WERI-Rb-1 (cell line): ENCODE data around the gene GFPT1.

Source experiments
- DNase-seq: peaks from one replicate; pipeline ENCODE4 v3.0.0-alpha.2; 2020
- H3K27ac ChIP-seq: fragments of 250-450 bp; sonication (Bioruptor Pico); 2 replicates; pipeline ENCODE4 v1.5.1; 2020; ENCODE audit warnings: mild to moderate bottlenecking, moderate library complexity
- H3K27me3 ChIP-seq: fragments of 250-450 bp; sonication (Bioruptor Pico); 2 replicates; pipeline ENCODE4 v1.5.1; 2021; ENCODE audit warnings: mild to moderate bottlenecking, low read depth, moderate library complexity; ENCODE audit not compliant: insufficient read depth, severe bottlenecking
- H3K36me3 ChIP-seq: fragments of 250-450 bp; sonication (Bioruptor Pico); 2 replicates; pipeline ENCODE4 v1.5.1; 2020; ENCODE audit warnings: mild to moderate bottlenecking, moderate library complexity
- H3K4me3 ChIP-seq: 2 replicates; pipeline ENCODE4 v1.5.1; 2011; ENCODE audit warnings: low read depth, mild to moderate bottlenecking, control low read depth, low read length
- H3K9me3 ChIP-seq: fragments of 250-450 bp; sonication (Bioruptor Pico); 2 replicates; pipeline ENCODE4 v1.5.1; 2021; ENCODE audit warnings: mild to moderate bottlenecking, moderate library complexity; ENCODE audit not compliant: severe bottlenecking
- TF ChIP-seq, protein P1 (sequence below): IDR thresholded peaks from 2 replicates; pipeline ENCODE4 v1.5.1; 2011; ENCODE audit warnings: low read depth, mild to moderate bottlenecking, control low read depth, inconsistent platforms, low read length

GFPT1 gene

DNA sequence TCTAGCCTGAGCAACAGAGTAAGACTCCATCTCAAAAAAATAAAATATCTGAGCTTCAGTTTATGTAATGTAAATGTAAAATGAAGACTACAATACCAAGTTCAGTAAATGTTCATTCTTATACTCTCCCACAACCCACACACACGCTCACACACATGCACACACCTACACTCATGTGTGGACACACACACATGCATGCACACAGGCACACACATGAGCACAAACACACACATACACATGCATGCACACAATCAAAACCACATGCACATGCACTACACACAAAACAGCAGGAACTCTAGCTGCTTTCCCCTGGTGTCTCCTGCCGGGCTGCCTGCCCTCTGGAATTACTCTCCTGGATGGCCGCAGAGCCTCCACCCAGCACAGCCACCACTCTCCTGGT, 90.6 kb downstream of the GFPT1 start:
- Histone ChIP-seq H3K27ac (no peak overlapping the region), H3K36me3 (no peaks in the 10 kb centered on the region), H3K4me3 (no peak overlapping the region), H3K9me3 (no peaks in the 10 kb centered on the region), H3K27me3 (no peaks in the 10 kb centered on the region)
- TF ChIP-seq, protein P1, sequence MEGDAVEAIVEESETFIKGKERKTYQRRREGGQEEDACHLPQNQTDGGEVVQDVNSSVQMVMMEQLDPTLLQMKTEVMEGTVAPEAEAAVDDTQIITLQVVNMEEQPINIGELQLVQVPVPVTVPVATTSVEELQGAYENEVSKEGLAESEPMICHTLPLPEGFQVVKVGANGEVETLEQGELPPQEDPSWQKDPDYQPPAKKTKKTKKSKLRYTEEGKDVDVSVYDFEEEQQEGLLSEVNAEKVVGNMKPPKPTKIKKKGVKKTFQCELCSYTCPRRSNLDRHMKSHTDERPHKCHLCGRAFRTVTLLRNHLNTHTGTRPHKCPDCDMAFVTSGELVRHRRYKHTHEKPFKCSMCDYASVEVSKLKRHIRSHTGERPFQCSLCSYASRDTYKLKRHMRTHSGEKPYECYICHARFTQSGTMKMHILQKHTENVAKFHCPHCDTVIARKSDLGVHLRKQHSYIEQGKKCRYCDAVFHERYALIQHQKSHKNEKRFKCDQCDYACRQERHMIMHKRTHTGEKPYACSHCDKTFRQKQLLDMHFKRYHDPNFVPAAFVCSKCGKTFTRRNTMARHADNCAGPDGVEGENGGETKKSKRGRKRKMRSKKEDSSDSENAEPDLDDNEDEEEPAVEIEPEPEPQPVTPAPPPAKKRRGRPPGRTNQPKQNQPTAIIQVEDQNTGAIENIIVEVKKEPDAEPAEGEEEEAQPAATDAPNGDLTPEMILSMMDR = no peak
- no peak for DNase-seq

DNA sequence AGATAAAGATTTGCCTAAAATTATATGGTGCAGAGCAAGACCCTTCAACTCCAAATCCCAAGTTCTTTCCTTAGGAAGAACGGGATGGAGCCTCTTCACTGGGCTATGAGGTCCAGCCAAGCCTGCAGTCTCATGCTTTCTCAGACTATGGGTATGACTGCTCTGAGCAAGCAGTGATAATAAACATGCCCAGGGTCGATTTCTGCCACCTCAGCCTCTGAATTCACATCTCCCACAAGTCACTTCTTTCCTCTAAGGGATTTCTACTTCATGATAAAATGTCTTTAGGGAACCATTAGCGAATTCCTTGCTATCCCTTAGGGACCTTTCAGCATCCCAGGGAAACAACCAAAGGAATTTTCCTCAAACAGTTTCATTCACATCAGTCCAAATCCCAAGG, 94.8 kb downstream of the GFPT1 start:
- no peak for DNase-seq
- TF ChIP-seq, protein P1 = no peak
- Histone ChIP-seq H3K36me3 (no peaks in the 10 kb centered on the region), H3K27me3 (no peaks in the 10 kb centered on the region), H3K9me3 (no peaks in the 10 kb centered on the region), H3K27ac (no peak overlapping the region), H3K4me3 (no peak overlapping the region)

DNA sequence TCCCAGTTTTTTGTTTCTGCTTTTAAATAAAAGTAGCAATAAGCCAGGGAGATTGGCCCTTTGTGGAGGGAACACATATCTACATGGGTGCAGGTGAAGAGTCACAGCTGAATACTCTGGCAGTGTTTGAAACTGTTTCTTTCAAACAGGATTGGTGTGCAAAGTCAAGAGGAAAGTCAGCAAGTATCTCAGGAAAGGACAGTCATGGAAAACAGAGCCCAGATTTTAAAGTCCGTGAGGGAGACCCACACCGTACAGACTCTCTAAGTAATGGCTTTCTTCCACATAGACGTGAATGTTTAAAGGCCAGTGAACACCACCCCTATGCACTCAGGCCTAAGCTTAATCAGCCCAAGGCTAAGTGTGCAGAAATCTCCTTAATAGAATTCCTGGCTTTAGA, 95.3 kb downstream of the GFPT1 start:
- DNase-seq = no peak
- Histone ChIP-seq H3K9me3 (no peaks in the 10 kb centered on the region), H3K27me3 (no peaks in the 10 kb centered on the region), H3K4me3 (no peak overlapping the region), H3K27ac (no peak overlapping the region), H3K36me3 (no peaks in the 10 kb centered on the region)
- TF ChIP-seq, protein P1 = no peak

DNA sequence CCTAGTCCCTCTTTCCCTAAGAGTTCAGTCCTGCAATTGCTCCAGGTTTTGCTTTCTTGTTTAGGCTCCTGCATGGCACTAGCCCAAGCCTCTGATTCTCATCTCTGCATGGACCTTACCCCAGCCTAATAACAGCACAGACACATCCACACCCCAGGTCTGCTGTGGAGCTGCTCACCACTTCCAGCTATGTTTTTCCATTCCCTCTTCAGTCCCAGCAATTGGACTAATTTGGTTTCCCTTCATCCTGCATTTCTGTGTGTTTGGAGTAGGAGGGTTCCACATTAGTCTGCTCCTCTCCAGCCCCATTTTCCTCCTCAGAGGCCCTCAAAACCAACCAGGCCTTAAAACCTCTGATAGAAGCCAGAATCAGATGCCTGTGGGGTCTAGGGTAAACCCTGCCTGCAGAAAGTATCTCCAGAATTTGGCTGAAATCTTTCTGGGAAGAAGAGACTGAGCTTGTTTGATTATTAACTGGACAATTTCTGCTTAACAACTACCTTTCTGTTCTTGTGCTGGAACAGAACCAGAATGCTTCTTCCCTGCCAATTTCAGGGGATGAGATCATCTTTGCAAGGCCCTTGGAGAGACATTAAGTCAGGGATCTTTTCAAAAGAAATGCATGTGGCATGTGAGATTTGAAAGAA, 95.9 kb downstream of the GFPT1 start:
- H3K9me3 ChIP-seq = no peaks in the 10 kb centered on the region
- no peaks in the 10 kb centered on the region for H3K36me3 ChIP-seq
- DNase-seq = no peak
- no peak overlapping the region for H3K27ac ChIP-seq
- H3K4me3 ChIP-seq = no peak overlapping the region
- TF ChIP-seq, protein P1 = no peak
- no peaks in the 10 kb centered on the region for H3K27me3 ChIP-seq

DNA sequence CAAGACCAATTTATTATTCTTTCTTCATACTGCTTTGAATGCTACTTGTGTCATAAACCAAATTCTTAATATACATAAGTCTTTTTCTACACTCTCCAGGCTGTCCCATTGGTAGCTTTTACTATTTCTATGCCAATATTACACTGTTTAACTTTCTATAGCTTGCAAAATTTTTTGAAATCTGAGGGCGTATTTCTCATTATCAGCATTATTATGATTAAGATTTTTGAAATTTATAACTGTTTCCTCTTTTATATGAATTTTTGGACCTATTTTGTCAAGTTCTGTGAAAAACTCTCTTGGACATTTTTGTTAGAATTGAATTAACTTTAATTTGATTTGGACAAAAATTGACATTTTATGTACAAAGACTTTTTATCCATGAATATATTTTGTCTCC, 98.6 kb downstream of the GFPT1 start:
- no peak for DNase-seq
- Histone ChIP-seq H3K27ac (no peak overlapping the region), H3K4me3 (no peak overlapping the region), H3K27me3 (no peaks in the 10 kb centered on the region), H3K36me3 (no peaks in the 10 kb centered on the region), H3K9me3 (no peaks in the 10 kb centered on the region)
- TF ChIP-seq, protein P1 = no peak

DNA sequence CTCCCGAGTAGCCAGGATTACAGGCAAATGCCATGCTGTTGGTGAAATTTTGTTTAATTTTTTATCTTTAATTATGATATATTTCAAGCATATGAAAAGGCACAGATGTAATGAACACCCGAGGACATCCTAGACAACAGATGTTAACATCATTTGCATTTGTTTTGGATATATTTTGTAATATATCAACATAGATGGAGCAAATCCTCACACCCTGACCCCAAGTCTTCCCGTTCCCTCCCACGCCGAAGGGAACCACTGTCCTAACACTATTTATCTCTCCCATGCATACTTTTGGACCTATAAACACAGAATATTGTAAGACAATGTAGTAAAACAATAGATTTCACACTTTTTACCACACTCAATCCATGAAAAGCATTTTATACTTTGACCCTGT, 99.5 kb downstream of the GFPT1 start:
- no peak for DNase-seq
- no peak overlapping the region for H3K27ac ChIP-seq
- no peaks in the 10 kb centered on the region for H3K9me3 ChIP-seq
- H3K36me3 ChIP-seq = no peaks in the 10 kb centered on the region
- TF ChIP-seq, protein P1 = no peak
- H3K4me3 ChIP-seq = no peak overlapping the region
- H3K27me3 ChIP-seq = no peaks in the 10 kb centered on the region
